Upper lobe of right lung (tissue), 1 donor: ENCODE measurements around the gene PLPP4. TPM values are rescaled to one million over a fixed set of nuclear protein-coding genes. Genes with fewer than 3 reads are reported as not detected.
A peak's percentile ranks its signal among the peaks of the same experiment; 100 is the strongest.

Experiments used
- ATAC-seq: fragments of 200-7000 bp; cut with Tn5 transposase; one replicate; pipeline ENCODE4 v1.9.1; 2020; ENCODE audit warnings: mild to moderate bottlenecking, moderate library complexity
- DNase-seq: peaks from one replicate; pipeline ENCODE4 v3.0.0-alpha.2; 2020
- H3K27ac ChIP-seq: fragments of 200-600 bp; one replicate; pipeline ENCODE4 v1.8.0; 2022
- H3K27me3 ChIP-seq: fragments of 200-600 bp; one replicate; pipeline ENCODE4 v1.8.0; 2022; ENCODE audit warnings: mild to moderate bottlenecking
- H3K36me3 ChIP-seq: fragments of 200-600 bp; one replicate; pipeline ENCODE4 v1.8.0; 2022
- H3K4me1 ChIP-seq: fragments of 200-600 bp; one replicate; pipeline ENCODE4 v1.8.0; 2022
- H3K4me3 ChIP-seq: fragments of 200-600 bp; one replicate; pipeline ENCODE4 v1.8.0; 2022; ENCODE audit warnings: mild to moderate bottlenecking
- H3K9me3 ChIP-seq: fragments of 200-600 bp; one replicate; pipeline ENCODE4 v1.8.0; 2022
- CTCF ChIP-seq: fragments of 200-600 bp; IDR thresholded peaks from one replicate; pipeline ENCODE4 v1.8.0; 2022; ENCODE audit warnings: antibody characterized with exemption
- intact Hi-C: fragments of 100-400 bp; cut with DNase I; formaldehyde crosslinking; loops from one replicate; pipeline ENCODE4 v1.11.0; 2022
- total RNA-seq: library from RNA; stranded (reverse); fragmentation: NEBNext Ultra II Directional; extraction: Animal tissue kit (Norgen Biotek cat#: 25700); gene quantifications from one replicate; pipeline ENCODE4 v1.2.1, GENCODE V29; 2021
- donor health status: DM: no; HTN: yes; CAD: no; lungs with severe emphysema.

The PLPP4 gene
- total RNA-seq, 1 donor from 2014 or later: 0.38 TPM

GRCh38 chr10:120421250-120421649 is 35.8 kb upstream of the PLPP4 start:
- no peaks in the 10 kb centered on the region for H3K9me3 ChIP-seq
- no peaks in the 10 kb centered on the region for H3K27me3 ChIP-seq
- ATAC-seq (no peak), DNase-seq (no peak)
- no peak overlapping the region for H3K27ac ChIP-seq
- no peak for TF ChIP-seq CTCF
- no peaks in the 10 kb centered on the region for H3K36me3 ChIP-seq
- intact Hi-C loops: no loop called here
- H3K4me1 ChIP-seq: no peaks in the 10 kb centered on the region
- no peak overlapping the region for H3K4me3 ChIP-seq

GRCh38 chr10:120422457-120422856 is 34.6 kb upstream of the PLPP4 start:
- TF ChIP-seq CTCF: no peak
- Histone ChIP-seq H3K9me3 (no peaks in the 10 kb centered on the region), H3K27ac (no peak overlapping the region), H3K27me3 (no peaks in the 10 kb centered on the region), H3K36me3 (no peaks in the 10 kb centered on the region), H3K4me1 (no peaks in the 10 kb centered on the region), H3K4me3 (no peak overlapping the region)
- DNase-seq: no peak
- intact Hi-C loops: no loop called here
- ATAC-seq: no peak

- DNase-seq: peak; percentile 65
- peak; percentile 79 for TF ChIP-seq CTCF
- Histone ChIP-seq H3K36me3 (no peaks in the 10 kb centered on the region), H3K9me3 (no peaks in the 10 kb centered on the region), H3K27me3 (no peaks in the 10 kb centered on the region), H3K4me1 (no peaks in the 10 kb centered on the region), H3K27ac (no peak overlapping the region), H3K4me3 (no peak overlapping the region)
- peak; percentile 78 for ATAC-seq
- intact Hi-C loops: no loop called here
These were observed 33.4 kb upstream of the PLPP4 start for GRCh38 chr10:120423431-120424197.

GRCh38 chr10:120424198-120424464 is 32.9 kb upstream of the PLPP4 start:
- Histone ChIP-seq H3K27me3 (no peaks in the 10 kb centered on the region), H3K9me3 (no peaks in the 10 kb centered on the region), H3K4me3 (no peak overlapping the region), H3K27ac (no peak overlapping the region), H3K36me3 (no peaks in the 10 kb centered on the region), H3K4me1 (no peaks in the 10 kb centered on the region)
- no peak for DNase-seq
- intact Hi-C loops: no loop called here
- ATAC-seq: no peak
- no peak for TF ChIP-seq CTCF

GRCh38 chr10:120426306-120426705 is 30.7 kb upstream of the PLPP4 start:
- DNase-seq (no peak), ATAC-seq (no peak)
- Histone ChIP-seq H3K4me3 (no peak overlapping the region), H3K27me3 (no peaks in the 10 kb centered on the region), H3K9me3 (no peaks in the 10 kb centered on the region), H3K27ac (no peak overlapping the region), H3K4me1 (no peaks in the 10 kb centered on the region), H3K36me3 (no peaks in the 10 kb centered on the region)
- TF ChIP-seq CTCF: no peak
- intact Hi-C loops: no loop called here

- no peaks in the 10 kb centered on the region for H3K4me1 ChIP-seq
- H3K36me3 ChIP-seq: no peaks in the 10 kb centered on the region
- H3K4me3 ChIP-seq: no peak overlapping the region
- no peaks in the 10 kb centered on the region for H3K9me3 ChIP-seq
- ATAC-seq (no peak), DNase-seq (no peak)
- no peak overlapping the region for H3K27ac ChIP-seq
- H3K27me3 ChIP-seq: no peaks in the 10 kb centered on the region
- intact Hi-C loops: no loop called here
- no peak for TF ChIP-seq CTCF
These were observed 28.3 kb upstream of the PLPP4 start for GRCh38 chr10:120428754-120429153.
